ENCODE measurements around the gene HNRNPA3. TPM values are rescaled to one million over a fixed set of nuclear protein-coding genes. Genes with fewer than 3 reads are reported as not detected.

The HNRNPA3 gene
- polyA plus RNA-seq, 3 donors = 26.5 to 71.7 (median 43.0) TPM

DNA sequence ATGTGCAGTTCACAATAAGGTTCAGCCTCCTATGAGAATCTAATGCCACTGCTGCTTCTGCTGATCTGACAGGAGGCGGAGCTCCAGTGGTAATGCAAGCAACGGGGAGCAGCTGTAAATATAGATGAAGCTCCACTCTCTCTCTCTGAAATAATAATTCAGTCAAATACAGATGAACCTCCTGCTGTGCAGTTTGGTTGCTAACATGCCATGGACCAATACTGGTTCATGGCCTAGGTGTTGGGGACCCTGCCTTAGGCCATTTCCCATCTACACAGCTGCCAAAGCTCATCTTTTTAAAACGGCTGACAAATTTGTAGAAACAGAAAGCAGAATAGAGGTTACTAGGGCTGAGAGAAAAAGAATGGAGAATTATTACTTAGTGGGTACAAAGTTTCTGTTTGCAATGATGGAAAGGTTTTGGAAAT is 10.7 kb upstream of the HNRNPA3 start:
- Histone ChIP-seq H3K9me3 (replicated peaks in 1 of 2; ENCODE audit: control insufficient read depth in 1 of 2, insufficient read depth in 1 of 2, low read length in 2 of 2) (no peaks in the 10 kb centered on the region), H4K20me1 (ENCODE audit: insufficient read depth, low read length) (no peaks in the 10 kb centered on the region), H2AFZ (ENCODE audit: insufficient read depth, low read depth, low read length, poor library complexity, severe bottlenecking) (no peak overlapping the region), H3K4me1 (ENCODE audit: control insufficient read depth in 1 of 2, insufficient read depth in 2 of 2, low read length in 2 of 2) (no peaks in the 10 kb centered on the region), H3K4me2 (replicated peaks; ENCODE audit: extremely low read depth, low read length, poor library complexity, severe bottlenecking) (no peak overlapping the region), H3K9ac (ENCODE audit: insufficient read depth, low read length, poor library complexity, severe bottlenecking) (no peak overlapping the region), H3K27ac (ENCODE audit: low read depth in 1 of 2, low read length in 2 of 2) (no peak overlapping the region), H3K36me3 (replicated peaks in 1 of 2; ENCODE audit: control insufficient read depth in 1 of 2, insufficient read depth in 2 of 2, low read length in 2 of 2) (no peaks in the 10 kb centered on the region), H3K27me3 (ENCODE audit: control insufficient read depth in 2 of 2, insufficient read depth in 2 of 2, low read length in 2 of 2) (no peaks in the 10 kb centered on the region), H3K79me2 (ENCODE audit: insufficient read depth, low read length) (no peaks in the 10 kb centered on the region), H3K4me3 (replicated peaks in 1 of 3; ENCODE audit: low read depth in 2 of 3, low read length in 3 of 3) (no peak overlapping the region)
- Mint-ChIP-seq H3K27me3 (ENCODE audit: low read depth in 3 of 3) (peaks cover 0 to 2% (median 0%) of the 10 kb centered on the region in 3 donors), H3K4me1 (peaks cover 4% of the 10 kb centered on the region), H3K27ac (no peak overlapping the region), H3K9me3 (no peaks in the 10 kb centered on the region), H3K36me3 (no peaks in the 10 kb centered on the region), H3K4me3 (no peak overlapping the region)
- DNase-seq = no peak
- TF ChIP-seq, protein P1, sequence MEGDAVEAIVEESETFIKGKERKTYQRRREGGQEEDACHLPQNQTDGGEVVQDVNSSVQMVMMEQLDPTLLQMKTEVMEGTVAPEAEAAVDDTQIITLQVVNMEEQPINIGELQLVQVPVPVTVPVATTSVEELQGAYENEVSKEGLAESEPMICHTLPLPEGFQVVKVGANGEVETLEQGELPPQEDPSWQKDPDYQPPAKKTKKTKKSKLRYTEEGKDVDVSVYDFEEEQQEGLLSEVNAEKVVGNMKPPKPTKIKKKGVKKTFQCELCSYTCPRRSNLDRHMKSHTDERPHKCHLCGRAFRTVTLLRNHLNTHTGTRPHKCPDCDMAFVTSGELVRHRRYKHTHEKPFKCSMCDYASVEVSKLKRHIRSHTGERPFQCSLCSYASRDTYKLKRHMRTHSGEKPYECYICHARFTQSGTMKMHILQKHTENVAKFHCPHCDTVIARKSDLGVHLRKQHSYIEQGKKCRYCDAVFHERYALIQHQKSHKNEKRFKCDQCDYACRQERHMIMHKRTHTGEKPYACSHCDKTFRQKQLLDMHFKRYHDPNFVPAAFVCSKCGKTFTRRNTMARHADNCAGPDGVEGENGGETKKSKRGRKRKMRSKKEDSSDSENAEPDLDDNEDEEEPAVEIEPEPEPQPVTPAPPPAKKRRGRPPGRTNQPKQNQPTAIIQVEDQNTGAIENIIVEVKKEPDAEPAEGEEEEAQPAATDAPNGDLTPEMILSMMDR (IDR thresholded peaks at IDR 0.05) = no peak
- intact Hi-C loops (cut with micrococcal nuclease) = no loop called here
- WGBS (ENCODE audit: insufficient coverage) = no CpG with 5 or more reads among the region's 3 CpGs

DNA sequence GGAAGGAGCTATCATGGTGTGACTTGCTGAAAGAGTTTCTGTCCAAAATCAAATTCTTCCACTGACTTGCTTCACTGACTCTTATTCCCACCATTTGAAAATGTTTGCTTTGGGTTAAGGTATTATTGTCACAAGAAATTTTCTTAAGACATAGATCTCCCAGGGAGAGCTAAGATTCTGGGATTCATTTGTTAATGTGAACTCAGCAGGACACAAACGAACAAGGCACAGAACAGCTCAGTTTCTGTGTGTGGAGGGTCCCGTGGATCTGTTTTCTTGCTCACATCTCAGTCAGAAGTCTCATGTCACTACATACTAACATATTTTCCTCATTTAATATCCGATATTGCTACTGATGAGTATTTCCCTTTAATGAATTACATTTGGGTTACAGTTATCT is 8.2 kb upstream of the HNRNPA3 start:
- Histone ChIP-seq H3K36me3 (replicated peaks in 1 of 2; ENCODE audit: control insufficient read depth in 1 of 2, insufficient read depth in 2 of 2, low read length in 2 of 2) (no peaks in the 10 kb centered on the region), H3K9ac (ENCODE audit: insufficient read depth, low read length, poor library complexity, severe bottlenecking) (no peak overlapping the region), H3K9me3 (replicated peaks in 1 of 2; ENCODE audit: control insufficient read depth in 1 of 2, insufficient read depth in 1 of 2, low read length in 2 of 2) (no peaks in the 10 kb centered on the region), H3K4me3 (replicated peaks in 1 of 3; ENCODE audit: low read depth in 2 of 3, low read length in 3 of 3) (no peak overlapping the region), H2AFZ (ENCODE audit: insufficient read depth, low read depth, low read length, poor library complexity, severe bottlenecking) (no peak overlapping the region), H3K27ac (ENCODE audit: low read depth in 1 of 2, low read length in 2 of 2) (no peak overlapping the region), H3K79me2 (ENCODE audit: insufficient read depth, low read length) (no peaks in the 10 kb centered on the region), H3K27me3 (ENCODE audit: control insufficient read depth in 2 of 2, insufficient read depth in 2 of 2, low read length in 2 of 2) (no peaks in the 10 kb centered on the region), H4K20me1 (ENCODE audit: insufficient read depth, low read length) (no peaks in the 10 kb centered on the region), H3K4me1 (ENCODE audit: control insufficient read depth in 1 of 2, insufficient read depth in 2 of 2, low read length in 2 of 2) (no peaks in the 10 kb centered on the region), H3K4me2 (replicated peaks; ENCODE audit: extremely low read depth, low read length, poor library complexity, severe bottlenecking) (no peak overlapping the region)
- H3K27me3 Mint-ChIP-seq (ENCODE audit: low read depth in 3 of 3) = peaks cover 0 to 2% (median 0%) of the 10 kb centered on the region in 3 donors
- H3K4me3 Mint-ChIP-seq = no peak overlapping the region
- TF ChIP-seq, protein P1 (IDR thresholded peaks at IDR 0.05) = no peak
- no peaks in the 10 kb centered on the region for H3K9me3 Mint-ChIP-seq
- no peak for DNase-seq
- WGBS (ENCODE audit: insufficient coverage) = no CpG with 5 or more reads among the region's 3 CpGs
- intact Hi-C loops (cut with micrococcal nuclease) = no loop called here
- H3K36me3 Mint-ChIP-seq = no peaks in the 10 kb centered on the region
- peaks cover 4% of the 10 kb centered on the region for H3K4me1 Mint-ChIP-seq
- H3K27ac Mint-ChIP-seq = no peak overlapping the region
